Motor neuron (in vitro differentiated cells): ENCODE measurements around the gene TMEM250. TPM values are rescaled to one million over a fixed set of nuclear protein-coding genes. Genes with fewer than 3 reads are reported as not detected.
A peak's percentile ranks its signal among the peaks of the same experiment; 100 is the strongest.

ENCODE experiments used
- ATAC-seq, 8 experiments: fragments of 200-7000 bp; cut with Tn5 transposase; replicated peaks in 6 of 8; 2 replicates each; pipeline ENCODE4 v1.8.0; 2021; ENCODE audit warnings: mild to moderate bottlenecking in 8 of 8, moderate library complexity in 8 of 8
- H3K27ac ChIP-seq, 2 donors: fragments of 250-450 bp; sonication (Bioruptor Pico); 2 replicates each; pipeline ENCODE4 v1.9.0; 2021; ENCODE audit warnings: antibody characterized with exemption in 2 of 2, mild to moderate bottlenecking in 2 of 2, moderate library complexity in 1 of 2
- H3K4me1 ChIP-seq, 2 donors: fragments of 250-450 bp; sonication (Bioruptor Pico); replicated peaks in 1 of 2; 2 replicates each; pipeline ENCODE4 v1.6.1; 2021; ENCODE audit warnings: antibody characterized with exemption in 2 of 2, mild to moderate bottlenecking in 2 of 2, moderate library complexity in 1 of 2
- H3K4me3 ChIP-seq, 5 donors: fragments of 250-450 bp; sonication (Bioruptor Pico); 2 replicates each; pipeline ENCODE4 v1.9.0; 2021; ENCODE audit warnings: antibody characterized with exemption in 5 of 5, mild to moderate bottlenecking in 5 of 5, moderate library complexity in 4 of 5
- WGBS, 10 experiments: fragments of 450-650 bp; shearing (Covaris generic); methylation state at CpG; one replicate each; pipeline ENCODE4 v1.0.0; 2022; 5-methylcytosine and 5-hydroxymethylcytosine counted together
- in situ Hi-C, 9 experiments: fragments of 400-800 bp; cut with MboI; loops; one replicate each; pipeline ENCODE4 v1.15.0; 2021; ENCODE audit warnings: low sequenced_read_pairs in 9 of 9, low pct_unique_long_range_greater_than_20kb in 2 of 9; ENCODE audit not compliant: unreplicated experiment in 9 of 9
- total RNA-seq, 8 experiments: library from RNA; unstranded; fragments of 300-600 nt; gene quantifications; 2 replicates each; pipeline versions ENCODE4 v1.2.3 to v1.2.4, GENCODE V29; 2022

TMEM250 gene
- total RNA-seq, 8 experiments from 2014 or later, result 11.3 to 37.9 (median 21.0) TPM

DNA sequence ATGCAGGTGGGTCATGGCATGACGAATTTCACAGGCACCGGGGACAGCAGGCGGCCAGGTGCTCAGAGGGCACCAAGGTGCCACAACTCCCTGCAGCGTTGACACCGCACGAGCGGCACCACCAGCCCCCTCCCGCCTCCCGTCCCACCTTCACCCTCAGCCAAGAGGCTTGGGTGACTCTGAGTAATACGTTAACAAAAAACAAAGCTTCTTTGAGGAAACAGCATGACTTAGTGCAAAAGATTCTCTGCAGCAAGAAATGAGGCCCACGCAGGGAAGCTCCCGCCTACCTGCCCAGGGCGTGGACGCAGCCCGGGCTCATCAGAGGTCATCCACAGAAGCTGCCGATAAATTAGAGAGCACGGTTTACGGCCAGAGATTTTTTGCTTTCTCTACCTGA lies 4.1 kb downstream of the TMEM250 start:
- in situ Hi-C loops, result loop anchor here in 5 of 9 experiments (10.0 to 25.0 kb wide), 2 partner anchors 150 to 152 kb away; partner anchors contain the start of gene UBAC1 (in 5 of the 5)
- Histone ChIP-seq H3K4me3 (no peak overlapping the region), H3K4me1 (peaks cover 23 to 25% of the 10 kb centered on the region in 2 donors), H3K27ac (no peak overlapping the region)
- ATAC-seq, result no peak
- WGBS, 10 experiments, result 81 to 100% (median 93%) methylated on average over 1 to 14 of the region's 18 CpGs; no CpG with 5 or more reads in 3 of the 10 experiments

DNA sequence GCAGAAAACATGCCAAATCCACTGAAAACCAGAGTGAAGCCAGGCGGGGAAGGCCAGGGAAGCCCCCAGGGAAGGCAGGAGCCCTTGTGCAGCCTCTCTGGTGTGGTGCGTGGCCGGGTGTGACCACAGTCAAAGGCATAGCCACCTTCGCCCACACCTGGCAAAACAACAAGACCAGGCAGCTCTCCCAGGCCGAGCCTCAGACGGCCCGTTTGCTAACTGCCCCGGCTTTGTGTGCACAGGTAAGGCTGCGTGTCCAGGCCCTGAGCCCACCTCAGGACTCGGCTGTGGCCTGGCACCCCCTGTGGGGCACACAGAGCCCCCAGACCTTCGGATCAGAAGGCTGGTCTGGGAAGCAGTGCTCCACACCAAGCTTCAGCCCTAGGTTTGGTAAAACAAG lies 6.1 kb downstream of the TMEM250 start:
- ATAC-seq, result no peak

DNA sequence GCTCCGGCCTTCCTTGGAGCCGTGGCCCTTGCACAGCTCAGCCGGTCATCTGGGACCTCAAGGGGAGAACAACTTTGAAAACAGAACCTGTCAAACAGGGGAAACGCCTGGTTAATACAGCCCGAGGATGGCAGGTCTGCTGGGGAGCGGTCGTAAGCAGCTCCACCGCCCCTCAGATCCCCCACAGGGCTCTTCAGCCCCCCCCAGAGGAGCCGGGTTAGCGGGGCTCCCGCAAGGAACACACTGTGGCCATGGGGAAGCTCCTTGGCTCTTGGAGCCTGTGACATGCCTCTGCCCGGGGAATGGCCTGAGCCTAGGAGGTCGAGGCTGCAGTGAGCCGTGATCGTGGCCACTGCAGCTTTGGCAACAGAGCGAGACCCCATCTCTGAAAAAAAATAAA lies 6.8 kb downstream of the TMEM250 start:
- no peak overlapping the region for H3K4me3 ChIP-seq
- 55 to 90% (median 89%) methylated on average over 6 to 8 of the region's 16 CpGs; no CpG with 5 or more reads in 6 of the 10 experiments for WGBS, 10 experiments
- H3K4me1 ChIP-seq, result peaks cover 38 to 40% of the 10 kb centered on the region in 2 donors
- H3K27ac ChIP-seq, result no peak overlapping the region
- in situ Hi-C loops, result loop anchor here in 5 of 9 experiments (10.0 to 25.0 kb wide), 2 partner anchors 147 to 150 kb away; partner anchors contain the start of gene UBAC1 (in 5 of the 5)
- ATAC-seq, result no peak

More for the DNA sequence above, 6.1 kb downstream of the TMEM250 start:
- in situ Hi-C loops, result loop anchor here in 5 of 9 experiments (10.0 to 25.0 kb wide), 2 partner anchors 148 to 150 kb away; partner anchors contain the start of gene UBAC1 (in 5 of the 5)
- 80 to 100% (median 86%) methylated on average over 1 to 6 of the region's 11 CpGs; no CpG with 5 or more reads in 6 of the 10 experiments for WGBS, 10 experiments
- no peak overlapping the region for H3K4me3 ChIP-seq
- no peak overlapping the region for H3K27ac ChIP-seq
- peaks cover 42% of the 10 kb centered on the region in 2 donors for H3K4me1 ChIP-seq

DNA sequence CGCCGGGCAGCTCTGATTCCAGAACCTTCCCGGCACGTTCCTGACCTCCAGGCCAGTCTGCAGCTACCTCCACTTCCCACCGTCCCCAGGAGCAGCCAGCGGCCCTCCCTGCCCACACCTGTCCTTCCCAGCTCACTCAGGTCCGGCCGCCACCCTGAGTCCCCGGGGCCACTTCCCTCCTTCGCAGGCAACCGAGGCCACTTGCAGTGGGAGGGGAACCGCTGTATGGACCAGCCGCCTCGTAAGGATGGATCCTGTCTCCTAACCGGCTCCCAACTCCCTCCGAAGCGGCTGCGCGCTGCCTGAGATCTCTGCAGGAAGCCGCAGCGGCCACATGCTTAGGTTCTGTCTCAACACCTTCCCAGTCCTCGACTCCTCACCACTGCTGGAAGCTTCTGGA lies 7.5 kb downstream of the TMEM250 start:
- in situ Hi-C loops, result loop anchor here in 5 of 9 experiments (10.0 to 25.0 kb wide), 2 partner anchors 146 to 149 kb away; partner anchors contain the start of gene UBAC1 (in 5 of the 5)
- H3K27ac ChIP-seq, result no peak overlapping the region
- WGBS, 10 experiments, result 96 to 100% (median 97%) methylated on average over 6 to 12 of the region's 22 CpGs; no CpG with 5 or more reads in 7 of the 10 experiments

DNA sequence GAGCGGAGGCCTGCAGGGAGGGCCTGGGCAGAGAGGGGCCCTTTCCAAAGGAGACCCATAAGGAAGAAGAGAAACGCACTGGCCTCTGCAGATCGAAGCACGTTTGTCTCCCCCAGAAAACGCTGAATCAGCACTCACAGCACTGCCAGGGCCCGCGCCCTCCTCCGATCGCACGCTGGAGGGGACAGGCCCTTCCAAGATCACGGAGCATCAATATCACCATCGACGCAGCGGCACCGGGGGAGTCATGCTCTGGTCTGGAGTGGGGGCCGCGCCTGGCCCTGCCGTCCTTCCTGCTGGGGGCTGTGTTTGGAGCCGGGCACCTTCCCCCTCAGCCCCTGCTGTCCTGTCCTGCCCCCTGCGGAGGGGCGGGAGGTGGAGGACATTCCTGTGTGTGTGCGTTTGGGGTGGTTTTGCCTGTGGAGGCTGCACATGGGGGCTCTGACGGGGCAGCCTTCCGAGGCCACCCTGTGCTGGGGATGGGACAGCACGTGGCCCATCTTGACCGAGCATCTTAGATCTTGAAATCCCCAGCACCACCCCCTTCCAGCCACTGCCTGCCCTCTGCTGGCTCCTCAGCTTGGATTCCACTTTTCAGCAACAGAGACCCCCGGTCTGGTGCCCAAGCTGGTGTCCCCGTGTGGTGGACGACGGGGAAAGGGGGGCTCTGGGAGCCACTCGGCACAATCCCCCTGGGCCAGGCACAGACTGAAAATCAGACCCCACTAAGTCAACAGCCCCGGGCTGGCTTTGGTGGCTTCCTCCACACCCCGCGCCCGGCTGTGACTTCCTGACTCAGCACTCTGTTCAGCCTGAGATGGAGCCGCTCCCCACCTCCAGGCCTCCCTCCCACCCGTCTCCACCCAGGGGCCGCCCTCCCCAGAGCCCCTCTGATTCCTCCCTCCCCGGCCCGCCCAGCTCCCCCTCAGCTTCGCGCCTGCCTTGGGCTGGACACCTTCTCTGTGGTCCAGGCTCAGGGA lies 8.3 kb downstream of the TMEM250 start:
- in situ Hi-C loops, result loop anchor here in 5 of 9 experiments (10.0 to 25.0 kb wide), 2 partner anchors 146 to 148 kb away; partner anchors contain the start of gene UBAC1 (in 5 of the 5)
- WGBS, 10 experiments, result 18 to 30% (median 22%) methylated on average over 2 to 7 of the region's 42 CpGs; no CpG with 5 or more reads in 7 of the 10 experiments
- peak overlapping the region in 1 of 5 donors; percentile 9 for H3K4me3 ChIP-seq
- peaks cover 47 to 50% of the 10 kb centered on the region in 2 donors for H3K4me1 ChIP-seq
- H3K27ac ChIP-seq, result peak overlapping the region; percentile 63 to 80
- peak; percentile 5 to 37 (median 12) for ATAC-seq

More for the DNA sequence above, 7.5 kb downstream of the TMEM250 start:
- no peak for ATAC-seq
- no peak overlapping the region for H3K4me3 ChIP-seq
- peaks cover 39 to 42% of the 10 kb centered on the region in 2 donors for H3K4me1 ChIP-seq

DNA sequence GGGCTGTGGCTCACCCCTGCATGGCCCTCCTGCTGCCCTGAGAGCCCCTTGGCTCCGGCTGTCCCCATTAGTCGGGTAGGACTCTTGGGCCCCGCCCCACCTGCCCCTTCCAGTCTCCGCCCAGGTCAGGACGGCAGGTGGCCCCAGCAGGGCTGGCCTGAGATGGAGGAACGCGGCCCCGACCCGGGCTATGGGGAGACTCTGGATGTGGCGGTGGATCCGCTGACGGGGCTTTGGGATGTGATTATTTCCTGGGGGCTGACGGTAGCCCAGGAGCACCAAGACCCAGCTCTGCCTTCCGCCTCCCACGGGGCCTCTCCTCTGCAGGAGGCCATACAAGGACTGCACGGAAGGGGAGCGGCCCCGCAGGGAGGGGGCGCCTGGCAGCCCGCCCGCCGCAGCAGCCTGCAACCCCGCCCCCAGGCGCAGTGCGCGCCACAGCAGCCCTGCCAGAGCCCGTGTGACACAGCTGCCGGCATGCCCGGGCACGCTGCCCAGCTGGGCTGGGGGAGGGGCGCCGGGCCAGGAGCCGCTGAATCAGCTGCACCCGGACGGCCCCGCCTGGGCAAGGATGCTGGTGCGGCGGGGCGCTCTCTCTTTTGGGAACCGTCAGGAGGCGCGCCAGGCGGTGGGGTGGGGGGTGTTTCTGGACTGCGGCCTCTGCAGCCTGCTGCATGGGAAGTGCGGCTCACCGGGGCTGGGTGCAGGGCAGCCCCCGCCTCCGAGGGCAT lies 9.2 kb downstream of the TMEM250 start:
- in situ Hi-C loops, result loop anchor here in 5 of 9 experiments (10.0 to 25.0 kb wide), 2 partner anchors 145 to 147 kb away; partner anchors contain the start of gene UBAC1 (in 5 of the 5)
- H3K4me3 ChIP-seq, result peak overlapping the region in 1 of 5 donors; percentile 9
- peaks cover 51 to 52% of the 10 kb centered on the region in 2 donors for H3K4me1 ChIP-seq
- H3K27ac ChIP-seq, result peak overlapping the region; percentile 63 to 80
- peak; percentile 76 to 88 (median 86) for ATAC-seq
- WGBS, 10 experiments, result 0 to 40% (median 5%) methylated on average over 3 to 7 of the region's 48 CpGs; no CpG with 5 or more reads in 7 of the 10 experiments

DNA sequence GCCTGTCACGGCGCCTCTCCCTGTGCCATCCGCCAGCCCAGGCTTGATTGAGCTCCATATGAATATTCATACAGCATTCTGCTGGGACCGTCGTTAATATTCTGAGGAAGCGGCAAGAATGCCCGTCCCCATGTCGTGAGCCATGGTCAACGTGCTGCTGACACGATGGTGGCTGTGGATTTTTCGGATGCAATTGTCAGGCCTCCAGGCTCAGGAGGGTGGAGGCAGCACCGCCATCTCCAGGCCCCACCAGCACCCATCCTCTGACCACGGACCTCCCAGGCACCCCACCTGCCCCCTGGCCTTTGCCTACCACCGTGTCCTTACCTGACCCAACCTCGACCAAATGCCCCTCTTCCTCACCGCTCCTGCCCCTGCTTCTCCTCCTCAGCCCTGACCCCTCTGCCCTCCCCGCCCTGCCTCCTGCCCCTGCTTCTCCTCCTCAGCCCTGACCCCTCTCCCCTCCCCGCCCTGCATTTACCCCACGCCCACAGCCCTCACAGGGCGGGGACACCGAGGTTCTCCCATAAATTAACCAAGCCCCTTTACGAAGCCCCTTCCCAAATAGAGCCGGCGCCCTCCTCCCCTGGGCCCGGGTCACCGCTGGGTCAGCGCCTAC lies 9.9 kb downstream of the TMEM250 start:
- 80 to 100% (median 80%) methylated on average over 3 to 4 of the region's 27 CpGs; no CpG with 5 or more reads in 7 of the 10 experiments for WGBS, 10 experiments
- no peak for ATAC-seq
- in situ Hi-C loops, result loop anchor here in 3 of 9 experiments (25.0 kb wide), 1 partner anchor 146 kb away; the partner anchor contains the start of gene UBAC1 (in 3 of the 3)
- no peak overlapping the region for H3K4me3 ChIP-seq
- H3K27ac ChIP-seq, result peak overlapping the region; percentile 63 to 80
- peaks cover 59 to 60% of the 10 kb centered on the region in 2 donors for H3K4me1 ChIP-seq

DNA sequence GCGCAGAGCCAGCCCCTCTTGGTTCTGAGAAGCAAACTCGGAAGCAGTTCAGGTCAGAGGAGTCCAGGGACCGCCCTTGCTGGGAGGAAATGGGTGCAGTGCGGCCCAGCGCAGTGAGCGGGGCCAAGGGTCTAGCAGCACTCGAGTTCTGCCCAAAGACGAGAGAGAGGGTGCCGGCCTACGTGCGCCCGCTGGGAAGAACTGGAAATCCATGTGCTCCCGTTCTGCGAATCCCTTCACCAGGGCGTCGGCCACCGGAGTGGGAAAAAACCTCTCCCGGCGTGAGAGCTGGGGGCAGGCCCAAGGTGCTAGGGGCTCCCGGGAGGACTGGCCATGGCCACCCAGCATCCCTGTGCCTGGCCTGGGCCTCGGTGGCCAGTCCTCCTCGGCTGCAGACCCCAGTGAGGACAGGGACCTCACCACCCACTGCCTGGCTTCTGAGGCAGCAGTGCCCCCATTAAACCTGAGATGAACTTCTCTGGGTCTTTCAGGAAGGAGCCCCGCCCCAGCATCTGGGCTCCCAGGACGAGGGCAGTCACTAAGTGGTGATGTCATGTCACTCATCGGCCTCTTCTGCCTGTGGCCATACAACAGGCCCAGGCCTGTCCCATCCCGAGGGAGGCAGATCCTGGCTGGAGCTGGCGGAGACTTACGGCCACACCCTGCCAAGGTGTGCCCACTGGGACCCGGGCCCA lies 10.6 kb downstream of the TMEM250 start:
- Histone ChIP-seq H3K4me3 (no peak overlapping the region), H3K27ac (peak overlapping the region in 1 of 2 donors; percentile 80), H3K4me1 (peaks cover 59 to 60% of the 10 kb centered on the region in 2 donors)
- 65 to 94% (median 90%) methylated on average over 2 to 14 of the region's 29 CpGs; no CpG with 5 or more reads in 4 of the 10 experiments for WGBS, 10 experiments
- in situ Hi-C loops, result loop anchor here in 3 of 9 experiments (25.0 kb wide), 1 partner anchor 146 kb away; the partner anchor contains the start of gene UBAC1 (in 3 of the 3)
- ATAC-seq, result peak; percentile 2 to 52 (median 28)

DNA sequence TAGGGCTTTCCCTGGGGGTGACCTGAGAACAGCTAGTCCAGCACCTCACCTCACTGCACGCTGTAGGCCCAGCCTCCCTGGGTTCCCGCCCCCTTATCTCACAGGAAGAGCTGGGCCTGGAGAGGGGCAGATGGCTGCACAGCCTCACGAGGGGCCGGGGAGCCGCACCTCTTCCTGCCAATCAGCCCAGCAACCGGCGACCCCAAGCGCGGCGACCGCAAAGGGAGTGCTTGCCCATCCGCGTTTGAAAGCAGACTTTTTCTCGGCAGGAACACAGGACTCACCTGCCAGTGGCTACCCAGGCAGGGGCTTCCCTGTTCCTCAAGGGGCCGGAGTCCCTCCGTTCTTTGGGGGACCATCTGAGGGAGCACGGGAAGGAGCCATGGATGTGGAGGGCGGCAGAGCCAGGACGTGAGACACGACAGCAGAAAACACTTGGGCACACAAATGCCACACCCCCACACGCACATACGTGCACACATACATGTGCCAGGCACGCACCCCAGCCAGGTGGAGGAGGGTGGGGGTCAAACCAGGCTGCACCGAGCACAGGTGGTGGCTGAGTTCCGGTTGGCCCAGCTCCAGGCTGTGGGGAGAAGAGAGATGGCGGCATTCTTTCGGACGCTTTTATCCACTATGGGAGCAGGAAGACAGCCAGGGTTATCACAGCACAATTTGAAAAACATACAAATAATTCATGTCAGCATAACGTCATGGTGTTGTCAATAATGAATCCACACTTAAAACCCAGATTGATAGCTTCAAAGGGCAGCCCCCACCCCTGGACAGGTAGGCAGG lies 11.3 kb downstream of the TMEM250 start:
- no peak overlapping the region for H3K4me3 ChIP-seq
- no peak for ATAC-seq
- H3K27ac ChIP-seq, result no peak overlapping the region
- H3K4me1 ChIP-seq, result peaks cover 59 to 65% of the 10 kb centered on the region in 2 donors
- 0 to 100% (median 83%) methylated on average over 1 to 8 of the region's 29 CpGs; no CpG with 5 or more reads in 3 of the 10 experiments for WGBS, 10 experiments
- in situ Hi-C loops, result loop anchor here in 3 of 9 experiments (25.0 kb wide), 1 partner anchor 145 kb away; the partner anchor contains the start of gene UBAC1 (in 3 of the 3)

DNA sequence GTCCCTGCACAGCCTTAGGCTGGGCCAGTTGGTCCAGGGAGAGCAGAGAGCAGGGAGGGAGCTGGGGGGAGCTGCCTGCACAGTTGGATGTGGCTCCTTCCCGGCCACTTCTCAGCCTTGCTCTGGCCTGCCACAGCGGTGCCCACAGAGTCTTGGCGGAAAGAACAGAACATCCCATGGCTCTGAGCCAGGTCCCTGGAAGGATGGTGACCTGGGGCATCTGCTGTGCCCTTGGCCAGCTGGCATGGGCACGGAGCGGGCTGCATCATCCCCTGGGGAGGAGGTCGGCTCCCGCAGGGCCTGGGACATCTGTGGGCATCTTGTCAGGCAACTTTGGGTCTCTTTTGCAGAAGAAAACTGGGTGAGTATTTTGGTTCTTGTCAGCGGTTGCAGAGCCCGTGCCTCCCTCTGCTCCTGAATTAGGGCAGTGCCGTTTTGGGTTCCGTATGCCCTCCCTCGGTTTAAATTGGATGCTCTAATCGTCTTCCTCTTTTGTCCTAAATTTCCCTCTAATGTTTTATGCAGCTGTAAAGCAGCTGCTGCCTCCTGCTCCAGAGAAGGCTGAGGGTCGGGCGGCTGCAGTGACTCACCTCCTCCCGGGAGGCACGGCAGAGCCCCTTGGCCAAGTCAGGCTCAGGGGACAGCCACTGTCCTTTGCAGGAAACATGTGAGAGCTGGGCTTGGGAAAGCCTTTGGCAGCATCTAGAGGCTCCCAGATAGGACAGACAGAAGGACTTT lies 13.1 kb downstream of the TMEM250 start:
- WGBS, 10 experiments, result 10 to 83% (median 55%) methylated on average over 1 to 12 of the region's 17 CpGs
- in situ Hi-C loops, result loop anchor here in 3 of 9 experiments (25.0 kb wide), 1 partner anchor 143 kb away; the partner anchor contains the start of gene UBAC1 (in 3 of the 3)
- peaks cover 53 to 67% of the 10 kb centered on the region in 2 donors for H3K4me1 ChIP-seq
- H3K27ac ChIP-seq, result no peak overlapping the region
- no peak overlapping the region for H3K4me3 ChIP-seq
- ATAC-seq, result peak in 4 of 8 experiments; percentile 13 to 34 (median 20)
